Measurements from ENCODE around the gene CHN2.
A peak's percentile ranks its signal among the peaks of the same experiment; 100 is the strongest.

CHN2 gene

DNA sequence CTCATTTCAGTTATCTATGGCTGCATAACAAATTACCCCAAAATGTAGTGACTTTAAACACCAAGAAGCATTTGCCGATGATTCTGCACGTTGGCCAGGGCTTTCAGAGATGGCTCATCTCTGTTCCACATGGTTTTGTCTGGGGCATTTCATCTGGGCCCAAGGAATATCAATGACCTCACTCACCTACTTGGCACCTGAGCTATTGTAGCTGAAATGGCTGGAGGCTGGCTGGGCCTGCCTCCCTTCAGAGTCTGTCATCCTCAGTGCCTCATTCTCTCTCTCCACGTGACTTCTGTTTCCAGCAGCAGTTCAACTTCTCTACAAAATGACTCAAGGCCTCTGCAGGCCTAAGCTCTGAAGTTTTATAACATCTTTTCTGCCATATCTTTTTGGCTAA, 249.7 kb downstream of the CHN2 start:
- DNase-seq: no peak

DNA sequence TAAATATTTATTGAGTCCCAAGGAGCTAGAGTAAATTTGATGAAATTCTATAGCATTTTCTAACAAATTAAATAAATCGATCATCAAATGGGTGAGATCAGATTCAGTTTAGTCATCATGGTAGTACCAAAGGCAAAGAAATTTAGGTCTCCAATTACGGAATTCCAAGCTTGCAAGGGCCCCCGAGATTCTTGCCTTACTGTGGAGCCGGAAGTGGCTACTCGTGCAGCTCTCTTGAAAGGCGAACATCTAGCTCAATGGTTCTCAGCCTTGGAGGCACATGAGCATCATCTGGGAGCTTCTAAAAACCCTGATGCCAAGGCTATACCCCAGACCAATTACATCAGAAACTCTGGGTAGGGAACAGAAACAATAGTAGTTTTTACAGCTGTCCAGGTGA, 251.2 kb downstream of the CHN2 start:
- DNase-seq: no peak

DNA sequence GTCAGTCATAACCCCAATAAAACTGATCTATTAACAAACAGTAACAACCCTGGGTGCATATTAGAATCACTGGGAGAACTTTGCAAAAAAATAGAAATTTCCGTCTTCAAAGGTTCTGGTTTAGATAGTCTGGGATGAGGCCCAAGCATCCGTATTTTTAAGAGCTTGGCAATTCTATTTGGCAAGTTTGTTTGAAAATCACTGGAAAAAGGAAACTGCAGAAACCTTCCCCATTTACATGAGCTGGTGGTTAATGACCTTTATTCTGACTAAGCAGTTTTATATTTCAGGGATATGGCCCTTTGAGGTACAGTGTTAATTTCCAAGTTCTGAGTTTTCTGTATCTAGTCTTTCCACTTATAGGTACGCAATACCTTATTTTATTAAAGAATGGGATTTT, 253.3 kb downstream of the CHN2 start:
- no peak for DNase-seq

- DNase-seq: no peak
Measured at GRCh38 chr7:29449569-29450260, 255.1 kb downstream of the CHN2 start.

DNA sequence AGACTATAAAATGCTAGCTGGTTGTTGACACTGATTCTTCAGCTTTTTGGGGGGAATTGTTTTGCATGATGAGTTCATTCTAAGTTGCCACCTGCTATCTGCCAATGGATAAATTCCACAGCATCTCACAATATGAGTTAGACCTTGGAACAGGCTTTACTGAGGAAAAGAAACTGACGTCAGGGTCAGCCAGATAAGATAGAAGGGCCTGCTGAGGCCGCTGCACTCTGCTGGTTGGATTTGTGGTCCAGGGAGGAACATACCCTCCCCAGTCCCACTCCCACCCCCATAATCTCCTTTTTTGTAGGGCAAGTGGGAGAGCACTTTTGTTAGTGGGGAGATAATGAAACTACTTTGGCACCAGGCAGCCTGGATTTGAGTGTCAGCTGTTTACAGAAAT, 258.4 kb downstream of the CHN2 start:
- no peak for DNase-seq

DNA sequence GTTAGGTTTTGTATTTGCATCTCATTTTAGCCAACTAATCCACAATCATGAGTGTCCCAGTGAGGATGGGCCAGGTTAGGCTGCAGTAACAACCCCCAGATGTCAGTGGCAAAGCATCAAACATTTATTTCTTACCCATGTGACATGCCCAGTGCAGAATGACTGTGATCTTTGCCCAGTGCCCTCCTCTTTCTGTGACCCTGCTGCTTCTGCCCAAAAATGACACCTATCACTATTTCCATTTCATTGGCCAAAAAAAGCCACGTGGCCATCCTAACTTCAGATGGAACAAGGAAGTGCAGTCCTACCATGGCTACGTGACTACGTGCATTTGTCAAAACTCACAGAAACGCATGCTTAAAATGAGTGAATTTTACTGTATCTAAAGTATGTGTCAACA, 259.9 kb downstream of the CHN2 start:
- DNase-seq: no peak

DNA sequence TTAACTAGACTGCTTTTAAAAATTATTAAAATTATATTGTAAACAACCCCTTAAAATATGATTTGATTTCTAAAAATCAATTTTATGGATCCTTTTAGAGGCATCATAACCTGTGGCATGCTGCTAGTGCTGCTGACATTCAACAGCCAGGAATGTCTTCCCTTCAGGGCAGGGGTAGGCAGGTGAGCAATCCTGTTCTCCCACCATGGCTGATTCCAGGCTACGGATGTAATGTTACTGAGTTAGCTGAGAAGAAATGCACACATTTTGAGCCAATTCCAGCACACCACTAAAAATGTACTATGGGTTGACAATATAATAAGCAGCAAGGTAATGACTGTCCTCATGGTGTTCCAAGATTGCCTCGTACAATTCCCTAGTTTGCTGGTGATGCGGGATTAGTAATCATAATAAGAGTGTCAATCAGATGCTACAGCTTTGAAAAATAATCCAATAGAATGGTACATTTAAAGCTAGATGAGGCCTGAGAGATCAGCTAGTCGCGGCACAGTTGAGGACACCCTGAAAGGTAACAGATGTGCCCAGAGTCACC, 260.4 kb downstream of the CHN2 start:
- no peak for DNase-seq

DNA sequence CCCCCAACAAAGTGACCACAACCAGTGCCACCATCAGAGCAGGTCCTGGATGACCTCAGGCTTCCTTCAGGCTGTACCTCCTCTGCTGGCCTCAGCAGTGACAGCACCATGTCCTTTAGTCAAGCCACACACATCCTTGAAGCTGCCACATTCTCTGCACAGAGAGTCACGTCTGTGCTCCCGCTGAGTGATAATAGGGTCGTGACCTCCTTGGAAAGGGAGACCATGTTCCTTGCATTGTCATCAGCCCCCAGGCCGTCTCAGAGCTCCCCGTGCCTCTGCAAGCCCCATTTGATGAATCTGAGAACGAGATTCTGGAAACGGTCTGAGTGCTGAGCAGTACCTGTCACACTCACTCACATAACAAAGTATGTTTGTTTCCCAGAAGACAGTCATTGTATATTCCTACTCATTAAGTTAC, 262.6 kb downstream of the CHN2 start:
- DNase-seq: peak; percentile 71

GRCh38 chr7:29457565-29458011, 263.0 kb downstream of the CHN2 start:
- peak; percentile 50 for DNase-seq

- no peak for DNase-seq
Measured at GRCh38 chr7:29458933-29459332, 264.4 kb downstream of the CHN2 start.

GRCh38 chr7:29459589-29459988, 265.0 kb downstream of the CHN2 start:
- DNase-seq: no peak

DNA sequence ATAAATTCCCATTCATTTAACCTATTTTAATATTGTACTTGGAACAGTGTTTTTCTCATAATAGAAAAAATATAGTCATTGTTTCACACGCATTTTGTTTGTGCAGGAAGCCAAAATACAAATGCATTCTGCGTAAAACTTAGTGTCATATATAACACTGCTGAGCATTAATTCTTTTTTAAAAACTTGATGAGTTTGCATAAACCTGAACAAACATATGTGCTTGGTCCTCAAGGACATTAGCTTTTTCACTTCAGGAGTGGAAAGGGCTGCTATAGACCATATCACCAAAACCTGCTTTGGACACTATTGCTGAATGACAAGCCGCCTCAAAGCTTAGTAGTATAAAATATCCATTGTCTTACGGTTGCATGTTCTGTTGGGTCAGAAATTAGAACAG, 267.4 kb downstream of the CHN2 start:
- DNase-seq: no peak

DNA sequence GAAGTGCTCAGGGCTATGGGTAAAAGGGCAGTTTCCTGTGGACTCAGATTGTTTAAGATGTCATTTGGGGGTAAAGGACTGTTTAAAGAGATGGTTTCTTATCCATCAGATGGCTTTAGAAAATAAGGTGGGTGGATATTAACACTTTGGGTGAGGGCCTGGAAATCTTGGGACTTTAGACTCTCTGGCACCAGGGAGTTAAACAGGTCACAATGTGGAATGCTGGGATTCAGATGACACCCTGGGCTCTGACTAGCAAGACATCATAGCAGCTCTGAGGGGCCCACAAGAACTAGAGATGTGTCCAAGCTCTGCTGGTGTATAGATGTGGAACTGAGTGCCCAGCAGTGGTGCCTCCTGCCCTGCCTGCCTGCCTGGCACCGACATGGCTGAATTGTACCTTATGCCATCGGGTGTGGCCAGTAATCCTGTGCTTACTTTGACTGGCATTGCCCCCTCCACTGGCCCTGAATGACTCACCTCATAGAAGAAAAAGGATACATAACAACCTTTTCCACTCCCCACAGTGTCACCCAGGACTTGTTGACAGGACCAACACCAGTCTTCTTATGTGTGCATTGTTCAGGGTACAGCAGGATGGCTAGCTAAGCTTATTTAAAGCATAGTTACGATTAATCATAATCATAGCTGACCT, 269.1 kb downstream of the CHN2 start:
- DNase-seq: no peak

DNA sequence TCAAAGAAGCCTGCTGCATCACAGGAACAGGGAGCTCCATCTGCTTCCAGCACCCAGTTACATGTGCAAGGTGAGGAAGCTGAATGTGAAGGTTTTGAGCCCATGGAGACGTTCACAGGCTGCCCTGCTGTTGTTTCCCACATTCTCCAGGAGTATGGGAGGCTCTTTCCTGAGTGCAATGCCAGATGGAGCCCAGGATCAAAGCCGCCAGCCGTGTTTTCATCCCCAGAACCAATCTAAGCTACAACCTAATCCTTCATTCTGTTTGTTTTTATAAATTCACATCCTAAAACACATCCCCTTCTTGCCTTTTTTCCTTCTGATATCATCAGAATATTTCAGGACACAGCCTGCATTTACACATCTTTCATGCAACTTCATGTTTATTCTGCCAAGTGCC, 270.2 kb downstream of the CHN2 start:
- DNase-seq: no peak

- no peak for DNase-seq
Measured at GRCh38 chr7:29467193-29467926, 272.8 kb downstream of the CHN2 start.

DNA sequence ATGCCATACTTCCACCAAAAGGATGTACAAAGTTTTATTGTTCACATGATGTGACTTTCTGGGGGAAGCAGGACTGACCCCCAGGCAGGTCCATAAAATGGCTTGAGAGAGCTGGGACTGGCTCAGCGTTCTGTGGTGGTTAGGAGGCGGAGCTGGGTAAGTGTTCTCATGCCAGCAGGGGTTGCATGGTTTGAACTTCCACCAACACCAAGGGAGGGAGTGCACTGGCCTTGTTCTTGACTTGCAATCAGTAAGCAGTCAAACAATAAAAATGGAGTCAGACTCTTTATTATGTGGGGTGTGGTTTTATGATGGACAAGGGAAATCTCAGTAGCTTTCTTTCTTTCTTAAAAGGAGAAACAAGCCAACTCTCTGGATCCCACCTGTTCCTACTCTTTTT, 273.6 kb downstream of the CHN2 start:
- no peak for DNase-seq

- DNase-seq: no peak
Measured at GRCh38 chr7:29469281-29469680, 274.7 kb downstream of the CHN2 start.

DNA sequence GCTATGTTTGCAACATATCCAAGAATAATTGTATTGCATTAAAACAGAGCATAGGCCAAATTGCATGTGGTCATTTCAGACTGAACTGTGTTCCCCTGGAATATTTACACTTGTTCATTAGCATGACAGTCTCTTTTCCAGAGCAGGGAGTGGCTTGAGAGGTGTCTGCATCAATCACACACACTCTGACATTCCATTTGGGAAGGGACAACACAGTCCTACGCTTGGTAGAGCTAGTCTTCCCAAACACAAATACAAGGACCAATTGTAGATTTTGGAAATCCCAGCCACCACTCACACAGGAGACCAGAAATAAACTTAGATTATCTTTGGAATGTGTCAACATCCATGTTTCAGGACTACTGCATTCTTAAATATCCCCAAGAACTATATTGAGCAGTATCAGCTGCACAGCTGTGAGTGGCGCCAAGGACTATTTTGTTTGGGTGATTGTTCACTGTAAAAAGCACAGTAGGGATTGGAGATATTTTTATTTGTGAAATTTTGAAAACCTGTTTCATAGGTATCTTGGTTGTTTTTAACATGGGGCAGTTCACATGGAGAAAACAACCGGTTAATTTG, 275.5 kb downstream of the CHN2 start:
- DNase-seq: no peak

- DNase-seq: no peak
Measured at GRCh38 chr7:29471444-29472138, 277.0 kb downstream of the CHN2 start.

GRCh38 chr7:29476916-29477315, 282.3 kb downstream of the CHN2 start:
- DNase-seq: no peak

DNA sequence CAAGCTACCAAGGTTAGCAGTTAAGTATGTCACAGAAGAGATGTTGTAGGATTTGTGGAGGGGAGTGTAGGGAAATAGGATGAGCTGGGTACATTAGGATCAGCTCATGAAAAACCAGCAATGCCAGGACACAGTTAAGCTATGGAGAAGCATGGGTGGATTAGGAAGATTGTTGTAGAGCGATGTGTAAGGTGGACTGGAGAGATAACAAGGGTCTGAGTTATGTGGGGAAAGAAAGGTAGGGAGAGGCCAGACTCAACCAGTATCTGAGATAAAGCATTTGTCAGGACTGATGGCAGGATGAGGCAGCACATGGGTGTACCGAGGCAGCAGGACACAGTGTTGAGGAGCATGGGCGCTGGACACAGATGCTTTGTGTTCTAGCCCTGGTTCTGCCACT, 283.7 kb downstream of the CHN2 start:
- no peak for DNase-seq

DNA sequence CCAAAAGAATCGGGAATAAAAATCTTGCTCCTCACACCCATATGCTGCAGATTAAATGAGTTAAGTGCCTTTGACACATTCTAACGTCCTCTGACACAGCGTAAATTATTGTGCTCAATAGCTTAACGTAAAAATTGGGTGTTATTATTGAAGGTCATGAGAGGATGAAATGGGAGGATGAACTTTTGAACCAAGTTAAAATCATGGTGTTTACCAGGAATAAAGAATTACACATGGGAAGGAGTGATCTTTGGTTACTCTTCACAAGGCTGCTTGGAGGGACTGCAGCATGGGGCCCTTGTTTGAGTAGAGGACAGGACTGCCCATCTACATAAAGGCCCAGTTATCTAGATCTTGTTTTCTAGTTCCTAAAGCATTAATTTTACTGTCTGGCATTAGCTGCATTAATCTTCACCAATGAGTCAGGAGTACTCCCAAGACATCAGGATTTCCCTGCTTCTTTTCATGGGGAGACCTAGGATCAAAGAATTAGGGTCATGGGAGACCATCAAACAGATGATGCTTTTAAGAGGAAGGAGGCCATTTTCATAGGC, 284.2 kb downstream of the CHN2 start:
- DNase-seq: no peak

All from fibroblast of skin of back (primary cell).